ENCODE measurements around the gene MACROD2. TPM values are rescaled to one million over a fixed set of nuclear protein-coding genes. Genes with fewer than 3 reads are reported as not detected.
A peak's percentile ranks its signal among the peaks of the same experiment; 100 is the strongest.
"Not testable (repeated sequence)": the region's sequence is repeated elsewhere in the genome, so short reads cannot be mapped to it uniquely, and the experiment has no call there.

MACROD2 gene
- polyA plus RNA-seq, 1 donor from 2014 or later, result 23.2 TPM

GRCh38 chr20:13991311-13991710 lies 4.0 kb upstream of the MACROD2 start:
- Histone ChIP-seq H3K9me2 (ENCODE audit: insufficient read depth, low read length) (no peaks in the 10 kb centered on the region), H3K27me3 (ENCODE audit: insufficient read depth, low read depth, low read length) (no peaks in the 10 kb centered on the region), H3K4me3 (ENCODE audit: low read length) (no peak overlapping the region), H4K20me1 (ENCODE audit: insufficient read depth) (no peaks in the 10 kb centered on the region), H3K79me2 (replicated peaks; ENCODE audit: insufficient read depth, low read length) (no peaks in the 10 kb centered on the region), H3K36me3 (ENCODE audit: insufficient read depth, low read length) (no peaks in the 10 kb centered on the region), H3K27ac (ENCODE audit: low read length) (peak overlapping the region; percentile 32), H3K9ac (ENCODE audit: low read length) (no peak overlapping the region), H3F3A (ENCODE audit: insufficient read depth, low read length, poor library complexity, severe bottlenecking) (no peaks in the 10 kb centered on the region), H3K9me3 (ENCODE audit: low read length) (peaks cover 7% of the 10 kb centered on the region), H2AFZ (ENCODE audit: low read depth, low read length) (no peak overlapping the region), H3K4me2 (ENCODE audit: low read length) (no peak overlapping the region)
- TF ChIP-seq REST (IDR thresholded peaks at IDR 0.05; ENCODE audit: borderline replicate concordance) (no peak), POLR2AphosphoS5 (IDR thresholded peaks at IDR 0.05) (no peak), EZH2 (IDR thresholded peaks at IDR 0.05; ENCODE audit: borderline replicate concordance, insufficient read depth, low read length, poor library complexity, severe bottlenecking) (no peak), MXI1 (conservative IDR thresholded peaks at IDR 0.05; ENCODE audit: poor library complexity, severe bottlenecking) (no peak), TAF1 (IDR thresholded peaks at IDR 0.05; ENCODE audit: low read depth) (no peak), CTCF (IDR thresholded peaks at IDR 0.05; ENCODE audit: poor library complexity, severe bottlenecking) (no peak), SMC3 (conservative IDR thresholded peaks at IDR 0.05; ENCODE audit: poor library complexity) (no peak), RAD21 (conservative IDR thresholded peaks at IDR 0.05) (no peak), EP300 (conservative IDR thresholded peaks at IDR 0.05; ENCODE audit: poor library complexity, severe bottlenecking) (no peak)

- H3K9me3 ChIP-seq (ENCODE audit: low read length); H3K79me2 ChIP-seq (replicated peaks; ENCODE audit: insufficient read depth, low read length); H4K20me1 ChIP-seq (ENCODE audit: insufficient read depth); H3F3A ChIP-seq (ENCODE audit: insufficient read depth, low read length, poor library complexity, severe bottlenecking); H3K4me3 ChIP-seq (ENCODE audit: low read length); H3K27ac ChIP-seq (ENCODE audit: low read length); H3K9me2 ChIP-seq (ENCODE audit: insufficient read depth, low read length); H3K36me3 ChIP-seq (ENCODE audit: insufficient read depth, low read length); H2AFZ ChIP-seq (ENCODE audit: low read depth, low read length); H3K9ac ChIP-seq (ENCODE audit: low read length); H3K4me2 ChIP-seq (ENCODE audit: low read length); H3K27me3 ChIP-seq (ENCODE audit: insufficient read depth, low read depth, low read length): not testable (repeated sequence)
Observed at GRCh38 chr20:13991955-13992354, 3.4 kb upstream of the MACROD2 start.

GRCh38 chr20:13995841-13996240 lies 525 bp downstream of the MACROD2 start:
- peak overlapping the region; percentile 80 for H2AFZ ChIP-seq (ENCODE audit: low read depth, low read length)

More at GRCh38 chr20:13995841-13996240, 525 bp downstream of the MACROD2 start:
- Histone ChIP-seq H3K9me2 (ENCODE audit: insufficient read depth, low read length) (no peaks in the 10 kb centered on the region), H4K20me1 (ENCODE audit: insufficient read depth) (no peaks in the 10 kb centered on the region), H3K27me3 (ENCODE audit: insufficient read depth, low read depth, low read length) (no peaks in the 10 kb centered on the region), H3K9ac (ENCODE audit: low read length) (peak overlapping the region; percentile 55), H3K9me3 (ENCODE audit: low read length) (peaks cover 7% of the 10 kb centered on the region), H3K4me3 (ENCODE audit: low read length) (peak overlapping the region; percentile 82), H3K36me3 (ENCODE audit: insufficient read depth, low read length) (no peaks in the 10 kb centered on the region), H3K79me2 (replicated peaks; ENCODE audit: insufficient read depth, low read length) (no peaks in the 10 kb centered on the region), H3F3A (ENCODE audit: insufficient read depth, low read length, poor library complexity, severe bottlenecking) (no peaks in the 10 kb centered on the region), H3K27ac (ENCODE audit: low read length) (no peak overlapping the region), H3K4me2 (ENCODE audit: low read length) (peak overlapping the region; percentile 20)
- no peak for TF ChIP-seq EZH2 (IDR thresholded peaks at IDR 0.05; ENCODE audit: borderline replicate concordance, insufficient read depth, low read length, poor library complexity, severe bottlenecking)
- no peak for TF ChIP-seq EP300 (conservative IDR thresholded peaks at IDR 0.05; ENCODE audit: poor library complexity, severe bottlenecking)
- TF ChIP-seq SMC3 (conservative IDR thresholded peaks at IDR 0.05; ENCODE audit: poor library complexity), result peak; percentile 42
- peak; percentile 95 for TF ChIP-seq MXI1 (conservative IDR thresholded peaks at IDR 0.05; ENCODE audit: poor library complexity, severe bottlenecking)
- peak; percentile 53 for TF ChIP-seq CTCF (IDR thresholded peaks at IDR 0.05; ENCODE audit: poor library complexity, severe bottlenecking)
- no peak for TF ChIP-seq POLR2AphosphoS5 (IDR thresholded peaks at IDR 0.05)
- peak; percentile 49 for TF ChIP-seq RAD21 (conservative IDR thresholded peaks at IDR 0.05)
- no peak for TF ChIP-seq REST (IDR thresholded peaks at IDR 0.05; ENCODE audit: borderline replicate concordance)
- TF ChIP-seq TAF1 (IDR thresholded peaks at IDR 0.05; ENCODE audit: low read depth), result no peak
